PC-3 (cell line): ENCODE data around the gene SLC6A20. TPM values are rescaled to one million over a fixed set of nuclear protein-coding genes. Genes with fewer than 3 reads are reported as not detected.

Experiments
- ATAC-seq: fragments of 200-7000 bp; cut with Tn5 transposase; 2 replicates; pipeline ENCODE4 v1.9.1; 2020; ENCODE audit warnings: mild to moderate bottlenecking, moderate library complexity
- BruUV-seq: library from RNA; stranded (reverse); fragments of 400-500 nt; replicated peaks from 2 replicates; lab custom pipeline; 2021; lab: Mats Ljungman, UMichigan
- CTCF ChIA-PET: fragments of 300-600 bp; sonication (Branson Sonifier 250); formaldehyde crosslinking; loops from one replicate; lab custom pipeline; 2022; ENCODE audit warnings: antibody characterized with exemption; lab: Charles Lee
- POLR2A ChIA-PET: fragments of 300-600 bp; sonication (Branson Sonifier 250); formaldehyde crosslinking; loops from one replicate; lab custom pipeline; 2022; ENCODE audit warnings: antibody characterized with exemption; ENCODE audit not compliant: unreplicated experiment; lab: Charles Lee
- DNase-seq: peaks from one replicate; pipeline ENCODE4 v3.0.0-alpha.2; 2015
- H2AFZ ChIP-seq: fragments of 300-600 bp; sonication (generic); 2 replicates; pipeline ENCODE4 v1.6.0; 2016; ENCODE audit warnings: antibody characterized with exemption, low read length
- H3F3A ChIP-seq: fragments of 300-600 bp; sonication (generic); one replicate; pipeline ENCODE4 v1.6.0; 2017; ENCODE audit warnings: antibody characterized with exemption, low read length, control low read depth, mild to moderate bottlenecking; ENCODE audit not compliant: unreplicated experiment
- H3K27ac ChIP-seq: fragments of 300-600 bp; sonication (generic); 2 replicates; pipeline ENCODE4 v1.5.1; 2016; ENCODE audit warnings: mild to moderate bottlenecking, low read length
- H3K27me3 ChIP-seq: fragments of 300-600 bp; sonication (generic); 2 replicates; pipeline ENCODE4 v1.6.1; 2016; ENCODE audit warnings: low read length, mixed read lengths
- H3K36me3 ChIP-seq: fragments of 300-600 bp; sonication (generic); 2 replicates; pipeline ENCODE4 v1.6.1; 2016; ENCODE audit warnings: low read depth, mixed run types, low read length, mixed read lengths
- H3K4me1 ChIP-seq: fragments of 300-600 bp; sonication (generic); 2 replicates; pipeline ENCODE4 v1.5.1; 2016; ENCODE audit warnings: low read length; ENCODE audit not compliant: insufficient read depth
- H3K4me2 ChIP-seq: fragments of 300-600 bp; sonication (generic); 2 replicates; pipeline ENCODE4 v1.6.0; 2016; ENCODE audit warnings: low read length
- H3K4me3 ChIP-seq: fragments of 300-600 bp; sonication (generic); 2 replicates; pipeline ENCODE4 v1.5.1; 2016; ENCODE audit warnings: mild to moderate bottlenecking, low read length, mixed read lengths
- H3K79me2 ChIP-seq: fragments of 300-600 bp; sonication (generic); 2 replicates; pipeline ENCODE4 v1.6.1; 2017; ENCODE audit warnings: low read length, mixed read lengths
- H3K9ac ChIP-seq: fragments of 300-600 bp; sonication (generic); 2 replicates; pipeline ENCODE4 v1.6.0; 2016; ENCODE audit warnings: mild to moderate bottlenecking, low read length
- H3K9me2 ChIP-seq: fragments of 300-600 bp; sonication (generic); replicated peaks from 2 replicates; pipeline ENCODE4 v1.6.1; 2016; ENCODE audit warnings: mixed run types, low read length, mixed read lengths
- H3K9me3 ChIP-seq: fragments of 300-600 bp; sonication (generic); 2 replicates; pipeline ENCODE4 v1.6.1; 2016; ENCODE audit warnings: low read length, mixed read lengths
- H4K20me1 ChIP-seq: fragments of 300-600 bp; sonication (generic); 2 replicates; pipeline ENCODE4 v1.6.1; 2016; ENCODE audit warnings: low read length, mixed read lengths
- CTCF ChIP-seq: fragments of 300-600 bp; sonication (generic); conservative IDR thresholded peaks from 2 replicates; pipeline ENCODE4 v1.5.1; 2017; ENCODE audit warnings: antibody characterized with exemption, low read depth, mild to moderate bottlenecking, low read length
- EZH2 ChIP-seq: fragments of 300-600 bp; sonication (generic); IDR thresholded peaks from one replicate; pipeline ENCODE4 v1.6.1; 2017; ENCODE audit warnings: antibody characterized with exemption, mild to moderate bottlenecking, low read length; ENCODE audit not compliant: unreplicated experiment
- EZH2phosphoT487 ChIP-seq: fragments of 300-600 bp; sonication (generic); IDR thresholded peaks from 2 replicates; pipeline ENCODE4 v1.6.1; 2018; ENCODE audit warnings: mild to moderate bottlenecking, antibody characterized with exemption, low read length, borderline replicate concordance
- intact Hi-C: fragments of 100-400 bp; cut with micrococcal nuclease; formaldehyde crosslinking; loops from 2 replicates; pipeline ENCODE4 v1.9.0; 2023
- total RNA-seq: library from RNA; depleted of rRNA; stranded (reverse); fragments of >200 nt; gene quantifications from 2 replicates; pipeline ENCODE4 v1.2.3, GENCODE V29; 2014

SLC6A20 gene
- total RNA-seq, 1 experiment from 2014 or later = not detected

GRCh38 chr3:45838466-45838865 is 42.1 kb upstream of the SLC6A20 start:
- Histone ChIP-seq H3K4me2 (no peak overlapping the region), H3K36me3 (no peaks in the 10 kb centered on the region), H3K9me2 (no peaks in the 10 kb centered on the region), H3K4me3 (no peak overlapping the region), H3K9me3 (no peaks in the 10 kb centered on the region), H2AFZ (no peak overlapping the region), H3K27me3 (no peaks in the 10 kb centered on the region), H3K9ac (no peak overlapping the region), H3K27ac (no peak overlapping the region), H3F3A (no peaks in the 10 kb centered on the region), H3K79me2 (no peaks in the 10 kb centered on the region), H4K20me1 (no peaks in the 10 kb centered on the region), H3K4me1 (peaks cover 20% of the 10 kb centered on the region)
- TF ChIP-seq EZH2phosphoT487 (no peak), CTCF (no peak), EZH2 (no peak)
- DNase-seq (no peak), ATAC-seq (no peak)
- intact Hi-C loops = no loop called here
- ChIA-PET POLR2A (interaction anchor here (0.8 kb wide), 1 partner anchor 243 kb away, joined by 5 read pairs; no protein-coding TSS in a partner anchor), CTCF (no interaction called here)
- no TSS peak for BruUV-seq

GRCh38 chr3:45832699-45833098 is 36.4 kb upstream of the SLC6A20 start:
- Histone ChIP-seq H3K27me3 (no peaks in the 10 kb centered on the region), H3K4me1 (no peaks in the 10 kb centered on the region), H3K9me3 (no peaks in the 10 kb centered on the region), H3F3A (no peaks in the 10 kb centered on the region), H3K27ac (no peak overlapping the region), H3K4me3 (no peak overlapping the region), H4K20me1 (no peaks in the 10 kb centered on the region), H3K36me3 (peaks cover 8% of the 10 kb centered on the region; the same call in 1 of the 2 replicates), H3K4me2 (no peak overlapping the region), H3K79me2 (no peaks in the 10 kb centered on the region), H3K9me2 (no peaks in the 10 kb centered on the region), H2AFZ (no peak overlapping the region), H3K9ac (no peak overlapping the region)
- intact Hi-C loops = loop anchor here (1.0 to 2.0 kb wide), 3 partner anchors 71 to 321 kb away; no protein-coding TSS in a partner anchor
- CTCF ChIA-PET = interaction anchor here (0.6 to 2.0 kb wide), 6 partner anchors 9 to 173 kb away, joined by 3 to 41 read pairs (median 6); partner anchors contain the start of gene LZTFL1
- TF ChIP-seq CTCF (peak; percentile 66), EZH2phosphoT487 (no peak), EZH2 (no peak)
- POLR2A ChIA-PET = no interaction called here
- ATAC-seq (peak; percentile 83), DNase-seq (peak; percentile 63)
- BruUV-seq = no TSS peak

DNA sequence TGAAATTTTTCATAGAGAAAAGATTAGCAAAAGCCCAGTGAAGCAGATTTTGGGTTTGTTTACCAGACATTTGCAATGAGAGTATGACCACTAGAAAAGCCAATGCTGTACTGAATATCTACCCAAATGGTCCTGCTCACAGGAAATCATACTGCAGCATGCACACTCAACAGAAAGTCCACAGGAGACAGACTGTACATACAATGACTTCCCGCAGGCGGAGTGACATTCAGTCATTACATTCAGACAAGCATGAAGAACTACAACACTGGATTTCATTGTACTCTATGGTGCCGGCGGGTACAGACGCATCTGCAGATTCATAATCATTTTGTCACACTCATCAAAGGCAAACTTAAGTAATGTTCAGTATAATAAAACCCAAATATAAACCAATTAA is 33.8 kb upstream of the SLC6A20 start:
- ATAC-seq (no peak), DNase-seq (no peak)
- H2AFZ ChIP-seq = no peak overlapping the region
- H3K4me1 ChIP-seq = no peaks in the 10 kb centered on the region
- H3K9me2 ChIP-seq = no peaks in the 10 kb centered on the region
- CTCF ChIA-PET = interaction anchor here (0.7 kb wide), 1 partner anchor 69 kb away, joined by 3 read pairs; no protein-coding TSS in a partner anchor
- H3F3A ChIP-seq = no peaks in the 10 kb centered on the region
- H3K9me3 ChIP-seq = no peaks in the 10 kb centered on the region
- H3K4me2 ChIP-seq = no peak overlapping the region
- no peak overlapping the region for H3K4me3 ChIP-seq
- no peak overlapping the region for H3K9ac ChIP-seq
- no peaks in the 10 kb centered on the region for H3K79me2 ChIP-seq
- H3K27ac ChIP-seq = no peak overlapping the region
- no peaks in the 10 kb centered on the region for H4K20me1 ChIP-seq
- no TSS peak for BruUV-seq
- no peaks in the 10 kb centered on the region for H3K27me3 ChIP-seq
- intact Hi-C loops = no loop called here
- TF ChIP-seq CTCF (no peak), EZH2phosphoT487 (no peak), EZH2 (no peak)
- H3K36me3 ChIP-seq = peaks cover 8% of the 10 kb centered on the region; the same call in 1 of the 2 replicates
- POLR2A ChIA-PET = no interaction called here
